H9 (cell line): ENCODE data around the gene KIF22. TPM values are rescaled to one million over a fixed set of nuclear protein-coding genes. Genes with fewer than 3 reads are reported as not detected.

Experiments used
- DNase-seq: peaks from one replicate; pipeline ENCODE4 v3.0.0-alpha.2; 2017
- H2AFZ ChIP-seq: one replicate; pipeline ENCODE4 v1.6.1; 2013; ENCODE audit warnings: mild to moderate bottlenecking, low read length, control low read depth, moderate library complexity
- H2AK5ac ChIP-seq: 2 replicates; pipeline ENCODE4 v1.6.1; 2013; ENCODE audit warnings: low read length, control low read depth, mixed read lengths; ENCODE audit not compliant: insufficient read length
- H2BK120ac ChIP-seq: one replicate; pipeline ENCODE4 v1.6.1; 2013; ENCODE audit warnings: low read depth, mild to moderate bottlenecking, low read length, control low read depth, inconsistent platforms; ENCODE audit not compliant: poor library complexity, severe bottlenecking
- H2BK12ac ChIP-seq: 2 replicates; pipeline ENCODE4 v1.6.1; 2013; ENCODE audit warnings: low read length, control low read depth, mixed read lengths, low read depth; ENCODE audit not compliant: insufficient read length
- H2BK15ac ChIP-seq: 2 replicates; pipeline ENCODE4 v1.6.1; 2013; ENCODE audit warnings: low read depth, low read length, control low read depth
- H2BK20ac ChIP-seq: one replicate; pipeline ENCODE4 v1.6.1; 2013; ENCODE audit warnings: low read depth, mild to moderate bottlenecking, low read length, control low read depth, inconsistent platforms; ENCODE audit not compliant: poor library complexity, severe bottlenecking
- H2BK5ac ChIP-seq: 2 replicates; pipeline ENCODE4 v1.6.1; 2013; ENCODE audit warnings: low read length, control low read depth, mixed read lengths; ENCODE audit not compliant: insufficient read length
- H3K14ac ChIP-seq: 2 replicates; pipeline ENCODE4 v1.6.1; 2013; ENCODE audit warnings: low read length, control low read depth; ENCODE audit not compliant: insufficient read depth
- H3K18ac ChIP-seq: 2 replicates; pipeline ENCODE4 v1.6.1; 2013; ENCODE audit warnings: low read depth, mild to moderate bottlenecking, mixed read lengths, low read length, control low read depth; ENCODE audit not compliant: insufficient read length
- H3K23ac ChIP-seq: 2 replicates; pipeline ENCODE4 v1.6.1; 2013; ENCODE audit warnings: low read length, control low read depth, mixed read lengths, low read depth; ENCODE audit not compliant: insufficient read length
- H3K23me2 ChIP-seq: 2 replicates; pipeline ENCODE4 v1.6.1; 2013; ENCODE audit warnings: low read depth, mild to moderate bottlenecking, mixed read lengths, low read length, control low read depth; ENCODE audit not compliant: insufficient read length, poor library complexity, severe bottlenecking
- H3K27ac ChIP-seq: 2 replicates; pipeline ENCODE4 v1.5.1; 2013; ENCODE audit warnings: low read length, control low read depth, mixed read lengths, low read depth; ENCODE audit not compliant: insufficient read length
- H3K27me3 ChIP-seq: 2 replicates; pipeline ENCODE4 v1.6.1; 2013; ENCODE audit warnings: low read length, control low read depth, inconsistent platforms; ENCODE audit not compliant: insufficient read depth
- H3K4ac ChIP-seq: 2 replicates; pipeline ENCODE4 v1.6.1; 2013; ENCODE audit warnings: low read depth, mild to moderate bottlenecking, control low read depth, inconsistent platforms, low read length, moderate library complexity
- H3K4me1 ChIP-seq: 2 replicates; pipeline ENCODE4 v1.6.1; 2013; ENCODE audit warnings: low read length, control low read depth, inconsistent platforms; ENCODE audit not compliant: insufficient read depth
- H3K4me2 ChIP-seq: 2 replicates; pipeline ENCODE4 v1.6.1; 2013; ENCODE audit warnings: low read length, control low read depth, mixed read lengths; ENCODE audit not compliant: insufficient read length, insufficient read depth
- H3K56ac ChIP-seq: 2 replicates; pipeline ENCODE4 v1.6.1; 2013; ENCODE audit warnings: low read depth, mild to moderate bottlenecking, mixed read lengths, low read length, control low read depth; ENCODE audit not compliant: insufficient read length
- H3K79me1 ChIP-seq: 2 replicates; pipeline ENCODE4 v1.6.1; 2013; ENCODE audit warnings: low read depth, mild to moderate bottlenecking, moderate library complexity, low read length, control low read depth, inconsistent platforms; ENCODE audit not compliant: insufficient read depth, poor library complexity, severe bottlenecking
- H3K79me2 ChIP-seq: 2 replicates; pipeline ENCODE4 v1.6.1; 2013; ENCODE audit warnings: low read length, control low read depth, inconsistent platforms; ENCODE audit not compliant: insufficient read depth
- H3K9ac ChIP-seq: 2 replicates; pipeline ENCODE4 v1.6.1; 2013; ENCODE audit warnings: low read length, control low read depth, mixed read lengths; ENCODE audit not compliant: insufficient read length; ENCODE audit errors: extremely low read depth
- H3K9me3 ChIP-seq: one replicate; pipeline ENCODE4 v1.6.1; 2013; ENCODE audit warnings: low read depth, low read length, inconsistent platforms; ENCODE audit not compliant: control insufficient read depth
- H3T11ph ChIP-seq: one replicate; pipeline ENCODE4 v1.6.1; 2013; ENCODE audit warnings: mild to moderate bottlenecking, low read length, control low read depth, inconsistent platforms
- H4K20me1 ChIP-seq: one replicate; pipeline ENCODE4 v1.6.1; 2013; ENCODE audit not compliant: control insufficient read depth, insufficient read length, insufficient read depth
- H4K5ac ChIP-seq: 2 replicates; pipeline ENCODE4 v1.6.1; 2013; ENCODE audit warnings: low read depth, mild to moderate bottlenecking, mixed read lengths, low read length, control low read depth; ENCODE audit not compliant: insufficient read length
- H4K8ac ChIP-seq: replicated peaks from 2 replicates; pipeline ENCODE4 v1.6.1; 2013; ENCODE audit warnings: low read length, control low read depth, mixed read lengths, low read depth; ENCODE audit not compliant: insufficient read length
- H4K91ac ChIP-seq: 2 replicates; pipeline ENCODE4 v1.6.1; 2013; ENCODE audit warnings: low read depth, mild to moderate bottlenecking, moderate library complexity, mixed read lengths, low read length, control low read depth; ENCODE audit not compliant: insufficient read length
- H3K27ac Mint-ChIP-seq, 3 experiments: 2 replicates in 2 of 3; 3 replicates in 1 of 3; pipeline ENCODE4 v1.8.0; 2020 to 2021; ENCODE audit warnings: mixed read lengths in 3 of 3, mild to moderate bottlenecking in 1 of 3, moderate library complexity in 1 of 3
- H3K27me3 Mint-ChIP-seq: 2 replicates; pipeline ENCODE4 v1.8.0; 2021; ENCODE audit warnings: low read depth, mild to moderate bottlenecking, moderate library complexity, mixed read lengths
- H3K36me3 Mint-ChIP-seq, 3 experiments: 2 replicates in 2 of 3; 3 replicates in 1 of 3; pipeline ENCODE4 v1.8.0; 2020 to 2021; ENCODE audit warnings: low read depth in 3 of 3, mixed read lengths in 3 of 3; ENCODE audit not compliant: insufficient read depth in 1 of 3
- H3K4me1 Mint-ChIP-seq, 2 experiments: 2 replicates each; pipeline ENCODE4 v1.8.0; 2020; ENCODE audit warnings: mixed read lengths in 2 of 2
- H3K4me3 Mint-ChIP-seq, 2 experiments: 2 replicates in 1 of 2; 3 replicates in 1 of 2; pipeline ENCODE4 v1.8.0; 2020 to 2021; ENCODE audit warnings: mild to moderate bottlenecking in 2 of 2, mixed read lengths in 2 of 2, moderate library complexity in 1 of 2
- H3K9me3 Mint-ChIP-seq, 2 experiments: 2 replicates in 1 of 2; 3 replicates in 1 of 2; pipeline ENCODE4 v1.8.0; 2020; ENCODE audit warnings: mild to moderate bottlenecking in 2 of 2, mixed read lengths in 2 of 2, moderate library complexity in 1 of 2
- CTCF ChIP-seq: fragments of 200-600 bp; sonication (generic); conservative IDR thresholded peaks from 3 replicates; pipeline ENCODE4 v1.8.0; 2021; ENCODE audit warnings: antibody characterized with exemption, mild to moderate bottlenecking
- whole genome bisulfite sequencing: extraction: QIAGEN DNeasy Blood & Tissue Kit; methylation state at CpG from one replicate; pipeline ENCODE4 v1.1.7; 2013; ENCODE audit warnings: missing lambda C conversion rate, low lambda C conversion rate, mixed read lengths; ENCODE audit not compliant: insufficient read length; ENCODE audit errors: extremely low coverage; 5-methylcytosine and 5-hydroxymethylcytosine counted together
- total RNA-seq: library from RNA; stranded (reverse); gene quantifications from 2 replicates; pipeline ENCODE4 v1.2.1, GENCODE V29; 2021

Gene KIF22
- total RNA-seq, 1 experiment from 2014 or later: 151 TPM

GRCh38 chr16:29850998-29851397 is 60.4 kb downstream of the KIF22 start:
- Mint-ChIP-seq H3K27me3 (no peaks in the 10 kb centered on the region), H3K27ac (no peak overlapping the region)

More at GRCh38 chr16:29850998-29851397, 60.4 kb downstream of the KIF22 start:
- Histone ChIP-seq H4K20me1 (no peaks in the 10 kb centered on the region), H3T11ph (no peak overlapping the region), H2AK5ac (no peak overlapping the region), H3K4ac (no peak overlapping the region), H3K18ac (no peak overlapping the region), H3K9me3 (no peaks in the 10 kb centered on the region), H4K91ac (no peak overlapping the region), H3K9ac (no peak overlapping the region), H3K79me1 (no peaks in the 10 kb centered on the region), H3K14ac (no peak overlapping the region), H4K5ac (no peak overlapping the region), H3K27ac (no peak overlapping the region), H2AFZ (no peak overlapping the region), H2BK15ac (no peak overlapping the region), H3K4me2 (no peak overlapping the region), H2BK120ac (no peak overlapping the region), H2BK20ac (no peak overlapping the region), H3K27me3 (no peaks in the 10 kb centered on the region), H4K8ac (no peak overlapping the region), H3K4me1 (no peaks in the 10 kb centered on the region), H3K23ac (no peak overlapping the region), H3K23me2 (no peaks in the 10 kb centered on the region), H3K56ac (no peak overlapping the region), H2BK5ac (no peak overlapping the region), H3K79me2 (no peaks in the 10 kb centered on the region), H2BK12ac (no peak overlapping the region)
- no peak for DNase-seq
- no peaks in the 10 kb centered on the region for H3K9me3 Mint-ChIP-seq
- no CpG with 5 or more reads among the region's 3 CpGs for WGBS
- peaks cover 0 to 5% (median 0%) of the 10 kb centered on the region in 3 experiments; a peak in 3 of 7 replicates for H3K36me3 Mint-ChIP-seq
- H3K4me1 Mint-ChIP-seq: peaks cover 7 to 10% of the 10 kb centered on the region in 2 experiments
- TF ChIP-seq CTCF: no peak
- no peak overlapping the region for H3K4me3 Mint-ChIP-seq
